Spleen (tissue), 7 donors: Measurements from ENCODE around the gene SLIT3.

Experiments used
- CTCF ChIP-seq, 11 experiments: fragments of 200-600 bp in 7 of 11; fragments of 450-650 bp in 4 of 11; sonication (generic) in 4 of 11; IDR thresholded peaks in 8 of 11; conservative IDR thresholded peaks in 3 of 11; 1 replicate in 7 of 11; 2 replicates in 4 of 11; pipeline versions ENCODE4 v1.4.0 to v1.8.0; 2016 to 2021; ENCODE audit warnings: antibody characterized with exemption in 11 of 11, inconsistent platforms in 4 of 11, mild to moderate bottlenecking in 1 of 11
- POLR2A ChIP-seq, 3 donors: fragments of 450-650 bp; IDR thresholded peaks; one replicate each; pipeline ENCODE4 v1.5.1; 2017; ENCODE audit warnings: antibody characterized with exemption in 3 of 3, mild to moderate bottlenecking in 1 of 3
- POLR2AphosphoS5 ChIP-seq, 3 donors: sonication (generic); formaldehyde crosslinking; IDR thresholded peaks; one replicate each; pipeline ENCODE4 v1.5.1; 2017; ENCODE audit warnings: antibody characterized with exemption in 3 of 3
- donor health status: DM: no; HTN: no; CAD: no; lungs with moderate emphysema.
- donor health status: DM: no; HTN: no; CAD: no.
- donor health status: DM: no; HTN: no; CAD: no.

- TF ChIP-seq CTCF (IDR thresholded peaks at IDR 0.05 in 8 of 11, conservative IDR thresholded peaks at IDR 0.05 in 3 of 11) (no peak), POLR2AphosphoS5 (IDR thresholded peaks at IDR 0.05) (no peak), POLR2A (IDR thresholded peaks at IDR 0.05) (no peak)
These were observed 238.2 kb downstream of the SLIT3 start for GRCh38 chr5:169062690-169063089.
